GM18873 (cell line): ENCODE results near the gene ZNF79.

ENCODE experiments used
- ATAC-seq: cut with Tn5 transposase; IDR thresholded peaks from one replicate; pipeline ENCODE4 v1.9.1; 2021; ENCODE audit warnings: mild to moderate bottlenecking, moderate library complexity, moderate number of reproducible peaks; ENCODE audit not compliant: unreplicated experiment, low FRiP score

Gene ZNF79

DNA sequence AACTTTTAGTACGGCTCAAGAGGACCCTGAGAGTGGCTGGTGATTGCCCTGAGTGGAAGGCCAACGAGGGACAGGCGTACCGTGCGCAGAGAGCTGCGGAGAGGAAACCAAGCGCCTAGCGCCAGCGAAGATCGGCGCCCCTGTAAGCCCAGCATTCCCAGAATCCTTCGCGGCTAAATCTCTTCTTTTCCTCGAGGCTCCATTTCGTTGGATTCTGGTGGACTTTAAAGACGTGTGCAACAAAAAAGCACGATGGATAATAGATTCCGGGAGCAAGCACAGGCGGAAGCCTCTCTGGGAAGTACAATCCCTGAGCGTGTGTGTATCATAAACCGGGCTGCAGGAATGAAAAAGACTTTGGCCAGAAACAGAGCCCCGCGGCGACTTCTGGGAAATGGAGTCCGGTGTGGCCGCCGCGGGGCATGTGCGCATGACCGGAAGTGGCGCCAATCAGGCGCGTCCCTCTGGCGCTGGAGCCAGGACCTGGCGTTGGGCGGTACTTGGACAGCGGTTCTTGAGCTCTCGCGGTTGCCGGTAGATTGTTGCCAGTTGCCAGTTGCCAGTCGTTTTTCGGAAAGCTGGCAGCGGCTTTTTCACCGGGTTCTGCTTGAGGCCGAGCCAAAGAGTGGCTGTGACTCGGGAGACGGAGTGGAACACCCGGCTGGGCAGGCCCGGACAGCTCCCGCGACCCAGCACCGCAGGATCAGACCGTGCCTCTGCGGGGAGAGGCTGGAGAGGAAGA lies at the start of gene ZNF79:
TSS of gene ZNF79 (plus strand) at position 449 of the 742 bp plus-strand sequence. CDS start 406 bp downstream, outside the sequence.
- ATAC-seq, result peak; percentile 75

DNA sequence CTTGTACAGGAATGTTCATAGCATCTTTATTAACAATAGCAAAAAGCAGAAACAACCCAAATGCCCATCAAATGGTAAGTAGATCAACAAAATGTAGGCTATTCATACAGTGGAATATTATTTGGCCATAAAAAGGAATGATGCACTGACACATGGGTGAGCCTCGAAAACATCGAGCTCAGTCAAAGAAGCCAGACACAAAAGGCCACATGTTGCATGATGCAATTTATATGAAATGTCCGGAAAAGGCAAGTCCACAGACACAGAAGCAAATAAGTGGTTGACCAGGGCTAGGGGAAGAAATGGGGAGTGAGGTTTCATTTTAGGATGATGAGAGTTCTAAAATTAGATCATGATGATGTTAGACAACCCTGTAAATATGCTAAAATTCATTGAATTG lies 43.7 kb upstream of the ZNF79 start:
- ATAC-seq, result no peak

DNA sequence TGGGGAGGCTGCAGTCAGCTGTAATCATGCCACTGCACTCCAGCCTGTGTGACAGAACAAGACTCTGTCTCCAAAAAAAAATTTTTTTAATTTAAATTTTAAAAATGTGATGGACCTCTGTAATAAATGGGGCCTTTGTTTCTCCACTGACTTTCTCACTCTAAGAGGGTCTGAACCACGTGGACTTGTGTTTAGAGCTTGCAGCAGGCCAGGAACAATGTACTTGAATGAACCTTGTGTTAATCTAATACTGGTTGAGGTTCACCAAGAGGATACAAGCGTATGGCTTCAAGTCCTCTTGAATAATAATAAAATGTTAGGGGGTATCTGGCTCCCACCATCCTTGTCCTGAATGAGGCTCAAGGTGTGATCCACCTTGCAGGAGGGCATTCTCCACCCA lies 41.6 kb upstream of the ZNF79 start:
- no peak for ATAC-seq

DNA sequence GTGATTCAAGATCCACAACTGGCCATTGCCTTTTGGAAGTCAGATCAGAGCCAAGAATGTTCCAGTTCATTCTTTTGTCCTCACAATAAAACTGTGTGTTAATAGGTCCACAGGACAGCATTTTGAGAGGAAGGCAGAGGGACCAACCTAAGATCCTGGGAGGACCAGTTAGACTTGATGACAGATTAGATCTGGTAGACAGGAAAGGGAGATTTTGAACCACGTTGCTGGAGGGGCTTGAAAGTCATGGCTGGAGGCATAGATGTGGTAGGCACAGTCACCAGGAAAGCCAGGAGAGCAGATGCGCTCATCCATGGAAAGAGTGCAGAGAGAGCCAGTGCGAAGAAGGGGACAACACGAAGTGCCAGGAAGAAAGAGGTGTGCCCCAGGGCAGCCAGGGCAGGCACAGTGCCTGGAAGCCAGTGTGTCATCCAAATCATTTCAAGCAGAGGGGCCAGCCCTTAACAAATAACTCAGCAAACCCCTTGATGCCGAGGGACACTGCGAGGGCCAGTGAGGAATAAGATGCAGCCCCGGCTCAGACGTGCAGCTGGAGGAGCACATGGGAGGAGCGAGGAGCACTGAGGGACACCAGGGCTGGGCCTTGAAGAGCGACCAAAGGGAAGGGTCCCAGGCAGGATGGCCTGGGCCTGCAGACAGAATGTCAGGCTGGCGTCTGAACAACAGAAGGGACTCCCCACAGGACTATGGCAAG lies 40.0 kb upstream of the ZNF79 start:
- ATAC-seq, result no peak

DNA sequence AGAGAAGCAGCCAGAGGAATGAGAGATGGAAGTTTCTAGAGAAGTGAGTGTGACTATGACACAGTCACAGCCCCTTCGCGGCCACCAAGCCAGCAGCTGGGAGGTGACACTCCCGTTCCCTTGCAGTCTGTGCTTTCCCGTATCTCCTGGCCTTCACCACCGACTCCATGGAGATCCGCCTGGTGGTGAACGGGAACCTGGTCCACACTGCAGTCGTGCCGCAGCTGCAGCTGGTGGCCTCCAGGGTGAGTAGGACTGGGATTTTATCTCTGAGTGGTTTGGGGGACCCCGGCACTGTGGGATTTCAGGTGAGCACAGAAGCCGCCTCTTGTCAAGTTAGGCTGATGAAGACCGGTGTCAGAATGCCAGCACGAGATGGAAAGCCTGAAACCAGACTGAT lies 39.3 kb upstream of the ZNF79 start:
- ATAC-seq, result no peak

DNA sequence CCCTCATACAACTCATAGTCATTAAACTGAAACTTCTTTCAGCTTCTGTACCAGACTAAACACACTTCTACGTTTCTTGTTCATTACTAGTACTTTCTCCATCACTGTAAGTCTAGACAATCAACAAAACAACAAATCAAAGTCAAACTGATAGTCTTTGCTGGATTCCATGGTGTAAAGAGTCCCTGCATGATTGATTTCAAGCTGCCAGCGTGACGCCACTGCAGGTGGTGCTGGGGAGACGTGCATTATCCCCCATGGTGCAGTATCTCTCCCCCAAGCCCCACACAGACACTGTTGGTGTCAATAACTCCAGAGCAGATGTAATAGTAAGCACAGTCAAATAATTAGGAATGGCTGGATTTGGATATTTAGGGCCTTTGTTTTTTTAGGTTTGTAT lies 37.9 kb upstream of the ZNF79 start:
- no peak for ATAC-seq

DNA sequence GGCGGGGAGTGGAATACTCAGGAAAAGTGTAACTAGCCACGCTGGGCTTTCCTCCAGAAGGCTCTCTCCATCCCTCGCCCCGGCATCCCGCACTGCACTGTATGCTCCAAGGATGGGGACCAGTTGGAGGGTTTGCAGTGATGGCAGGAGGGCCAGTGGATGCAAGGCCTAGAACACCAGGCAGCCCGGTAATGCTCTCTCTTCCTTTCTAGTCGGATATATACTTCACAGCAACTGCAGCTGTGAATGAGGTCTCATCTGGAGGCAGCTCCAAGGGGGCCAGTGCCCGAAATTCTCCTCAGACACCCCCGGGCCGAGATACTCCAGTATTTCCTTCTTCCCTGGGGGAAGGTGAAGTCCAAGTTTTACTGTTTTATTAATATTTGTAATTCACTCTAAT lies 37.2 kb upstream of the ZNF79 start:
- no peak for ATAC-seq

DNA sequence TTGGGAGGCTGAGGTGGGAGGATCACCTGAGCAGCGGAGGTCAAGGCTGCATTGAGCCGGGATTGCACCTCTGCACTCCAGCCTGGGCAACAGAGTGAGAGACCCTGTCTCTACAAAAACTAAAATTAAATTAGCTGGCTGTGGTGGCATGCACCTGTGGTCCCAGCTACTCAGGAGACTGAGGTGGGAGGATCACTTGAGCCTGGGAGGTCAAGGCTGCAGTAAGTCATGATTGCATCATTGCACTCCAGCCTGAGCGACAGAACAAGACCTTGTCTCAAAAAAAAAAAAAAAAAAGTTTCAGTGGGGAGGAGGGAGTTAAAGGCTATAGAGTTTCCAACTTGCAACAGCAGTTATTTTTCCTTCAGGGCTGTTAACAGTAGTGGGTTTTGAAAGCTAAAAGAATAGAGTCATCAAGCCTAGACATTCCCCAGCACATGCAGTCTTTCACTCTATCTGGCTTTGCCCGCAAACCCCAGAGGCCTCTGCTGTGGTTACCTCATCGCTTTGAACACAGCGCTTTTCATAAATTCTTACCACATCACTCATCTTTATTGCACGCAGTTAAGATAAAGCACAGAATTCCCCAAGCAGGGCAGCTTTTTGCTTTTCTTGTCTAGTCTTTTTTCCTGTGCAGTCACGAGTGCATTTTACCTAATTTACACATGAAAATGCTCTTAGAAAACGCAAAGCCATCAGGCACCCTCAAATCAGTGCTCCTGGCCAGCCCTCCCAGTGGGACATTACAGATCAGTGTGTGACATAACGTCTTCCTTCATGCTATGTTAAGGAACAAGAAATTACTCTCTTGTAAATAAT lies 35.9 kb upstream of the ZNF79 start:
- ATAC-seq, result peak; percentile 55

DNA sequence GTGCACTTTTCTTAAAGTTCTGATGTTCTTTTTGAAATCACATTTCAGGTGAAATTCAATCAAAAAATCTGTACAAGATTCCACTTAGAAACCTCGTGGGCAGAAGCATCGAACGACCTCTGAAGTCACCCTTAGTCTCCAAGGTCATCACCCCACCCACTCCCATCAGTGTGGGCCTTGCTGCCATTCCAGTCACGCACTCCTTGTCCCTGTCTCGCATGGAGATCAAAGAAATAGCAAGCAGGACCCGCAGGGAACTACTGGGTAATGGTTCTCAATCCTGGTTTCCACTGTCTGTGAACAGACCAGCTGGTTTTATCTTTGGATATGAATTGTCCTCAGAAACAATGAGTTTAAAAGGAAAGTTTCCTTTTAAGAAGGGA lies 35.3 kb upstream of the ZNF79 start:
- no peak for ATAC-seq

DNA sequence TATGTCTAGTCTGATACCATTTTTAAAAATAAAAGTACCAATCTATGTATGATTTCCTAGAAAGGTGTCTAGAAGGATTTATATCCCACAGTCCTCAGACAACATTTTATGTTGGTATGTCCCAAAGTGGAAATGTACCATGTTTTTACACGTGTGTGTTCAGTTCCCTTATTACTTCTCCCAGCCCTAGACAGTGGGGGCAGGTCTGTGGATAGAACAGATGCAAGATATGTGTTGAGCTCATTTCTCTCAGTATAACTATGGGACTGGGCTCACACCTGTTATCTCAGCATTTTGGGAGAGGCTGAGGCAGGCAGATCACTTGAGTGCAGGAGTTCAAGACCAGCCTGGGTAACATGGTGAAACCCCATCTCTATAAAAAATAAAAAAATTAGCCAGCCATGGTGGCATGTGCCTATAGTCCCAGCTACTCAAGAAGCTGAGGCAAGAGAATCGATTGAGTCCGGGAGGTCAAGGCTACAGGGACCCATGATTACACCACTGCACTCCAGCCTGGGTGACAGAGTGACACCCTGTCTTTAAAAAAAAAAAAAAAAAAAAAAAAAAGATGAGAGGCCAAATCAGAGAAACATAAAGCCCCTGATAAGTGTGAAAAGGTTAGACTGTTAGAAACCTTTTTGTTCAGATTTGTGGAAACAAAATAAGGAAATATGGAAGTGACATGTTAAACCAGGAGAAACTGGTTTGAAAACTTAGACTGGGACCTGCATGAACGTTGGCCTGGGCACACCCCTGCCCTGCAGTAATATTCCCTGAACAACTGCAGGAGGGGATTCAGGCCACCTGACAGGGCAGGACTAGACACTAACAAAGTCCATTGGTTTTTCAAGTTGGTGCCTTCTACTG lies 34.6 kb upstream of the ZNF79 start:
- ATAC-seq, result no peak

DNA sequence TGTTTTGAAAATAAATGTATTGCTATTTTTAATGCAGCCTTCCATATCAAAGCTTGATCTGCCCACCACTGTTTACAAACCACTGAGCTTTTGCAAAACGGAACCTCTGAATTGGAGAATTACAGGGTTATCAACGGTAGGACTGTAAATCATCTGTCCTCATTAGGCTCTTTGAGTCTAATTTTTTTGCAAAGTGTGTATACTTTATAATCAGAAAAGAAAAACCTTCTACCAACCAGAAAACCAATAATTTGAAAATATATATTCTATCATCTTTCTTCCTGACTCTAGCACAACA lies 34.0 kb upstream of the ZNF79 start:
- no peak for ATAC-seq

DNA sequence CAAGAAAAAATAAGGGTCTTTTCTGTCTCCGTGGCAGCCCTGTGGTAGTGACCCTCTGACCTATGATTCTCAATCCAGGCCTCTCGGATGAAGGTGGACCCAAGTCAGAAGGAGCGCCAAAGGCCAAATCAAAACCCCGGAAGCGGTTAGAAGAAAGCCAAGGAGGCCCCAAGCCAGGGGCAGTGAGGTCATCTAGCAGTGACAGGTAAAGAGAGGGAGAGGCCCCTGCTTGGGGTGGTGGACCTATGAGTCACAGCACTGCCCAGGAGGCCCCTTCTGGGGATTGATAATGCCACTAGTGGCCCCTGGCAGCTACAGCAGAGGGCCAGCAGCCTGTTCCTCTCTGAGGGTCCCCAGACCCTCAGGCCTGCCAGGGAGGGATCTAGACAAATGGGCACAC lies 33.6 kb upstream of the ZNF79 start:
- no peak for ATAC-seq

DNA sequence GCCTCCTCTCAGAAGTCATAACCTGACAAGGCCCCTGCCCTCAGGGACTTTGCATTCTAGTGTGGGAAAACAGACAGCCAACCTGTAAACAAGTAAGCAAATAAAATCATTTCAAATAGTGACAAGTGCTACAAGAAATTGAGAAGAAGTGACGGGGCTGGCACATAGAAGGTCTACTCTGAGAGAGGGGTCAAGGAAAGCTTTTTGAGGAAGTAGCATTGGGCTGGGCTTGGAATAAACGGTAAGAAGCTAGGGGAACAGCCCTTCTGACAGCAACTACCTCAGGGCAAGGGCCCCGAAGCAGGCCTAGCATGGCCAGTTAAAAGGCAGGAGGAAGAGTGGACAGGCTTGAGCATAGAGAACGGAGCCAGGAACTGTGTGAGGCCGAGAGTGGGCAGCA lies 32.0 kb upstream of the ZNF79 start:
- no peak for ATAC-seq

DNA sequence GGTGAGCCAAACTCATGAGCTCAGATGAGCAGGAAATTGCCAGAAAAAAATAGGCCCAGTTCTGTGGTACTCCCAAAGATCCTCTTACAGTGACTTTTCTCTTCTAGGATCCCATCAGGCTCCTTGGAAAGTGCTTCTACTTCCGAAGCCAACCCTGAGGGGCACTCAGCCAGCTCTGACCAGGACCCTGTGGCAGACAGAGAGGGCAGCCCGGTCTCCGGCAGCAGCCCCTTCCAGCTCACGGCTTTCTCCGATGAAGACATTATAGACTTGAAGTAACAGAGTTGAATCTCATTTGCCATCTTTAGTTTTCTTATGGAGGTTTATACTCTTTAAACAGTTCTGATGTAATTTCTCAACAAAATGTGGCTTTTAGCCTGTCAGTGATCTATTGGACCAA lies 31.2 kb upstream of the ZNF79 start:
- ATAC-seq, result no peak

DNA sequence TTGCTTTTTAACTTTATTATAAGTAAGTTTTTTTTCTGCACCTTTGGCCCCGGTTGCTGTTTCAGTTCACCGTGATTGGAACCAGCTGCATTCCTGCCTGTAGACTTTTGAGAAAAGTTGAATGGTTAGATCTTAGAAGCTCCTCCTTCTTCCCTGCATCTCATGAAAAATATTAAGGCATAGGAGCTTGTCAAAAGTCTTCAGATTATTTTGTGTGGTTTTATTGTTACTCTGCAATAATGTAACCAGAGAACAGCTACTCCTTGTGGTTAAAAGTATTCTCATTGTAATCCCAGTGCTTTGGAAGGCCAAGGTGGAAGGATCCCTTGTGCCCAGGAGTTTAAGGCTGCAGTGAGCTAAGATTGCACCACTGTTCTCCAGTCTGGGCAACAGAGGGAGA lies 30.5 kb upstream of the ZNF79 start:
- ATAC-seq, result no peak

DNA sequence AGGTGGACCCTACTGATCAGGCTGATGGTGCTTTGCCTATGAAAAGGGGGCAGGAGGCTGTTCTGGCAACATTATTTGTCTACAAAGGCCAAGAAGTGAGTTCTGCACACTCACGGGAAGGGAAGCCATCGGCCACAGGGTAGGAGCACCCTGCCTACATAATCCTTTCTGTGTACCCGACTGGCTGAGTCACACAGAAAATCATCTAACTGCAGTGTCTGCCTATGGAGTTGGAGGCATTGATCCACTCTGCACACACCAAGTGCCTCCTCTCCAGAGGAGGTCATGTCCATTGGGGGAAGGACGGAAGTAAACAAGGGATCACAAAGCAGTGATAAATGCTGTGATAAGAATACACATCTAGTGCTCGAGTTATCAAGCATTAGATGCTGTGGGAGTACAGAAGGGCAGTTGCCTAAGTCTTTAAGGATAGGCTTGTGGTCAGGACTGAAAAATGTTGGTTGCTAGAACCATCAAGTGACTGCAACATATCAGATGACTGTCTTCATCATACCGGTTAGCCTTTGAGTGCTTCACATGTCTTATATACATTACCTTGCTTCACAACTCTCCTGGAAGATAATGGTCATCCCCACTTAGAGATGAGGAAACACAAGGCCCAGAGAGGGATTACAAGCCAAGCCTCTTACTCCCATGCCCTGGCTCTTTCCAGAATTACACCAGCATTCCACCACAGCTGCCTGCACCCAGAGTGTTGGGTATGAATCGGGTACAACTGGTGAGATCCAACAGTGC lies 28.5 kb upstream of the ZNF79 start:
- no peak for ATAC-seq

DNA sequence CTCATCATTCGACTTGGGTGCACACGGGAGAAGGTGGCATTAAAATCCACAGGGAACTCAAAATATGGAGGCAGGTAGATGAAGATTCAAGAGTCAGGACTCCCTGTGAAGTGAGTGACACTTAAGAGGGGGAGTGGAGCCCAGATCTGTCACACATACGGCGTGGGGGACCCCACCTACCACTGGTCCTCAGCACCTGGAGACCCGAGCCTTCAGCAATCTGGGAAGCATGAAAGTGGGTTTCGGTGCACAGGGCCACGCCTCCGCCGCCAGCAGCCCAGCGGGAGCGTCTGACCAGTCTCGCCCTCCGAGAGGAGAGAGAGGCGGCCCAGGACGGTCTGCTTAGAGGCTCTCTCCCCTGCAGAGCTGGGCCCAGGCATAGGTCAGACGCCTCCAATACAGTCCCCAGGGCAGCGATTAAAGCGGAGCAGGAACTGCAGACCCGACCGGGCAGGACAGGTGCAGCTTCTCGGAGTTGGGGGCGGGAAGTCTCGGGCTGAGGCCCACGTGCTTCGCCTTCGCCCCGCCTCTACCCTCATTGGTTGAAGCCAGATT lies 27.9 kb upstream of the ZNF79 start:
- no peak for ATAC-seq

DNA sequence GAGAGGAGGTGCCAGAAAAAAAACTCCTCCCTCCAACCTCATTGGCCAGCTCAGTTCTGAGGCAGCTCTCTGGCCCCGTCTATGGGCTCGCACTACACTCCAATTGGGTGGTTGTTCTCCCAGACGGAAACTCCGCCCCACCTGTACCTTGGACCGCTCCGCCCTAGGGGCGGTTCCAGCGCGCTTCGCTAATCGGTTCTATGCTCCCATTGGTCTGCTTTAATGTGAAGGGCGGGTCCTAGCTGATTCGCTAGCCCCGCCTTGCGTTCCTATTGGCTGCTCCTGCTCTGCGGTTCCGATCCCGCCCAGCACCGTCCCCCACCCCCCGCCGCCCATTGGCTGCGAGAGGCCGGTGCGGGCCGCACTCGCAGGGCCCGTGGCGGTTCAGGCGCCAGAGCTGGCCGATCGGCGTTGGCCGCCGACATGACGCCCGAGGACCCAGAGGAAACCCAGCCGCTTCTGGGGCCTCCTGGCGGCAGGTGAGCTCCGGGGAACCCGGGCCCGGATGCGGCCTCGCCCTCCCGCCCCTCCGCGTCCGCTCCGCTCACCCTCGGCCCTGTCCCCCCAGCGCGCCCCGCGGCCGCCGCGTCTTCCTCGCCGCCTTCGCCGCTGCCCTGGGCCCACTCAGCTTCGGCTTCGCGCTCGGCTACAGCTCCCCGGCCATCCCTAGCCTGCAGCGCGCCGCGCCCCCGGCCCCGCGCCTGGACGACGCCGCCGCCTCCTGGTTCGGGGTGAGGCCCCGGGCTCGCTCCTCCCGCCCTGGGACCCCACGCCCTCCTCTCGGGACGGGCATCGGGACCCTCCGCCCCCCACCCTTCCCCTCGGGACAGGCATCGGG lies 27.2 kb upstream of the ZNF79 start, which contains the start of gene SLC2A8:
TSS of gene SLC2A8 (plus strand) at position 362 of the 838 bp plus-strand sequence. CDS start at position 424, 62 bp downstream.
- ATAC-seq, result peak; percentile 97
